ENCODE measurements around the gene SMAD7.

Gene SMAD7

DNA sequence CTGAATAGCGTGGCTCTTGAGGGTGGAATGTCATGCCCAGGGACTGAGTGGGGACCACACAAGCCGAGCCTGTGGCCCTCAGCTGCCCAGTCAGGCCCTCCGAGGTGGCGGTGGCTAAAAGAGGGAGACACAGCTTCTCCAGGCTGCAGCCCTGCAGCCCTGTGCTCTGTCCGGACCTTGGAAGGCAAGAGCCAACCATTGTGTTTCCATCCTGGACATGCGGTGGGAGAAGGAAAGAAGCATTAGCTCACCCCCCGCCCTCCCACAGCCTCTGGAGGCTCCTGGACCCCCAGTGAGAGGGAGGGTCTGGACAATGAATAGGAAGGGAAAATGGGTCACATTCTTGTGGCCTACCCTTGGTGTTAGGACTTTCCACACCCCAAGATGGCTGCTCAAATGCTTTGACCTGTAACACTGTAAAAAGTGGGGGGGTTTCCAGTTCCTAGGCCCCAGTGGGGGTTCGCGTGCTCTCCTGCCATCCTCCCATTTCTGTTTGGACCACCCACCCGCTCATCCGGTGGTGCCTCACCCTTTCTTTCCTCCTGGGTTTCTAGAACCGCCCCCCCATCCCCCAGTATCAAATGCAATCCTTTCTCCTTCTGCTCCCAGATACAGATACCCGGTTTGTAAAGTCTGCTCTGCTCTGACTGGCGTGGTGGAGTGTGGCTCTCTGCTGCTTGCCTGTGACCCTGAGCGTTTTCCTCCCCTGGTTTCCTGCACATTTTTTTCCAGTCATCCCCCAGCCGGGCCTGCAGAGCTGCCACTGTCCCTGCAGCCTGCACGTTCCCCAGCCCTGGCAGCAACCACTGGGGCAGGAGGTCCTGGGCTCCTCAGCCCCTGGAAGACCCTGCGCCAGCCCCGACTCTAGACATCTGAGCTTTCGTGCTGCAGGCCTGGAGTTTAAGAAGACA, 36.3 kb upstream of the SMAD7 start:
- no peak for DNase-seq (ENCODE audit: low read depth)

- DNase-seq (ENCODE audit: low read depth): no peak
Observed at GRCh38 chr18:48985161-48985560, 34.4 kb upstream of the SMAD7 start.

DNA sequence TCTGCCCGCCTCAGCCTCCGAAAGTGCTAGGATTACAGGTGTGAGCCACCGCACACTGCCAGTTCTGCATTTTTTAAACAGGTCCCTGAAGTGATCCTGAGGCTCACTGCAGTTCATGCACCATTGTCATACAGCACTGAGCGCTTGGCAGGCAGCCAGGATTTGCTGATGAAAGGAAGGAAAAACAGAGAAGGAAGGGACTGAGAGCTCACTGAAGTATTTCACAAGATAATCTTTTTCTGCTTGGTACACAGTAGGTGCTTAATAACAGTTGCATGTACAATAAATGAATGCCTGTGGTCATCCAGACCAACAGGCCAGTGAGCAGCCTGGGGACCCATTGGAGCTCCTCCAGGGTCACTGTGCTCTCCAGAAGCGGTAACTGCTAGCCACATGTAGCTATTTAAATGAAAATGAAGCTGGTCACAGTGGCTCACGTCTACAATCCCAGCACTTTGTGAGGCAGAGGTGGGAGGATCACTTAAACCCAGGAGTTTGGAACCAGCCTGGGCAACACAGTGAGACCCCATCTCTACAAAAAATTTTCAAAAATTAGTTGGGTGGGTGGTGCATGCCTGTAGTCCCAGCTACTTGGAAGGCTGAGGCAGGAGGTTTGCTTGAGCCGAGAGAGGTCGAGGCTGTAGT, 33.1 kb upstream of the SMAD7 start:
- DNase-seq (ENCODE audit: low read depth): no peak

DNA sequence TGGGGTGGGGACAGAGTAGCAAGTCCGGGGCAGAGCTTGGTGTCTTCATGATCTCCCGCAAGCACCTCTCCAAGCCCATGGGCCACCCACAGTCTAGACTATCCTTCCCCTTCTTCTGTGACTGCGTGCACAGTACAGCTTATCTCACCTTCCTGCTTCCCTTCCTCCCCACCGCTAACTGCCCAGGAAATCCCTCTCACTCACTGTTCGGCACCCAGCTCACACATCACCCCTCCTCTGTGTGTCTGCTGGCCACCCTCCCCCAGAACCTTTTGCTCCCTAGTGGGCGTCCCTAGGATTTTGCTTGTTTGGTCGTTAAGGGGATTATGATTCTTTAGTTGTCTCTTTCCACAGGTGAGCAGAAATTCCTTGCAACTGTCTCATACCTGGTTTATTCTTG, 31.5 kb upstream of the SMAD7 start:
- DNase-seq (ENCODE audit: low read depth): no peak

DNA sequence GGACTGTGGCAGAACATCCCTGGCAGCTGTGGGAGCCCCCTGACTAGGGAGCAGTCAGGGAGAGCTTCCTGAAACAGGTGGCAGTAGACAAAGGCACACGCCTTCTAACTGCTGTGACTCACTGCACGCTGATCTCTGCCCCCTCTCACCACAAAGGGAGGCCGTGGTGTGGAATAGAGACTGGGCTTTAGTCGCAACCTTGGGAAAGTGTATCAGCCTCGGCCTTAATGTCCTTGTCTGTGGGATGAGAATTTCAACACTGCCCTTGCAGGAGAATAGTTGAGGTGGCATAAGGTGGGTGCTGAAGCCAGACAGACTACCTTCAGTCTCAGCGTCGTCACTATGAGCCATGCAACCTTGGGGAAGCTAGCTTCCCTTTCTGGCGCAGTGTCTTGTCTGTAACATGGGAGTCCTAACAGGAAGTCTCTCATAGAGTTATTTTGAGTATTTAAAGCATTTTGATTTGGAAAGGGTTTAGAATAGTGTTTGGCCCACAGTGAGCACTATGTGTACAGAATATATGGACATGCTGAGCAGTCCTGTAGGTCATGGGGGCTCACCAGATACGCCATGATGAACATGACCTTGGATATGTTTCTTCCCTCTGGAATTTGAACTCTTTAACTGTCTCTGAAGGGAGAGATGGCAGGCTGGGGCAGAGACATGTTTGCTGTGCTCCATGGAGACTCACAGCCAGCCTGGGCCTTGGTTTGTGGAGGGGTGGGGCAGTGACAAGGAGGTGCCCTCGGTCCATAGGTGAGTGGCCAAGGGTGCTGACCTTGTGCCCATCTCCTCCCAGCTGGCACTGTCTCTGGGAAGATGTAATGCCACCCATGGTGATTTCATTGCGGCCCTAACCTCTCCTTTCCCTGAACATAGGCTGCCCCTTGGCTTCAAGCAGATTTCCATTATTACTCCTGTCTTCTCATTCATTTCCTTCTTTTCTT, 29.5 kb upstream of the SMAD7 start:
- DNase-seq (ENCODE audit: low read depth): no peak

GRCh38 chr18:48977914-48978313, 27.1 kb upstream of the SMAD7 start:
- DNase-seq (ENCODE audit: low read depth): no peak

DNA sequence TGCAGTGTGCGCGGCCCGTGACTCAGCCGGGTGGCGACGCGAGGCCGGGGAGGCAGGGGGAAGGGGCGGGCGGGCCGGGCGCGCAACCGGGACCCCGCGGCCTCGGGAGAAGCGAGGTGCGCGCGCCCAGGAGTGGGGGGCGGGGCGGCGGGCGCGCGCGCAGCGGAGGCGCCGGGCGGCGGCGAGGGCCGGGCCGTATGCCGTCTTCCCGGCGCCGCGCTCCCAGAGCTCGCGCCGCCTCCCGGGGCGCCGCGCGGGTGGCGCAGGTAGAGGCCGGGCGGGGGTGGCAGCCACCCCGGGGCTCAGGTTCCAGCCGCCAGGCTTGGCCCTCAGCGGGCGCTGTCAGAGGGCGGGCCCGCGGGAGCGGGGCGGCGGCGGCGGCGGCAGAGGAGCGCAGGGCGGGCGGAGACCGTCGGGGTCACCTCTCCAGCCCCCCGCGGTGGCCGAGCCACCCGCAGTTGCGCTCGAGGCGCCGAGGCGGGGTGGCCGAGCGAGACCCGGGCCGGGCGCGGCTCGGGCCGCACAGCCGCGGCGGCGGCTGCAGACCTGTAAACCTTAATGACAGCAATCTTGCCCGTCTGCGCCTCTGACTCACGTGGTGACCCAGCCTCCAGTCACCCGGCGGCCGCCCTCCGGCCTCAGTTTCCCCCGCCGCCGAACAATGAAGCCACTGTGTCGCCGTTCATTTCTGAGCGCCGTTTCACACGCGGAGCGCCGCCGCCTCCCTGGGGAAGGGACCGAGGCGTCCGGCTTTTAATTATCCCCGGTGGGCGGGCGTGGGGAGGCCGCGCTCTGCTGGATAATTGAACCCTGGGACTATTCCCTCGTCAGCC, 25.3 kb upstream of the SMAD7 start:
- peak; percentile 40 for DNase-seq (ENCODE audit: low read depth)

DNA sequence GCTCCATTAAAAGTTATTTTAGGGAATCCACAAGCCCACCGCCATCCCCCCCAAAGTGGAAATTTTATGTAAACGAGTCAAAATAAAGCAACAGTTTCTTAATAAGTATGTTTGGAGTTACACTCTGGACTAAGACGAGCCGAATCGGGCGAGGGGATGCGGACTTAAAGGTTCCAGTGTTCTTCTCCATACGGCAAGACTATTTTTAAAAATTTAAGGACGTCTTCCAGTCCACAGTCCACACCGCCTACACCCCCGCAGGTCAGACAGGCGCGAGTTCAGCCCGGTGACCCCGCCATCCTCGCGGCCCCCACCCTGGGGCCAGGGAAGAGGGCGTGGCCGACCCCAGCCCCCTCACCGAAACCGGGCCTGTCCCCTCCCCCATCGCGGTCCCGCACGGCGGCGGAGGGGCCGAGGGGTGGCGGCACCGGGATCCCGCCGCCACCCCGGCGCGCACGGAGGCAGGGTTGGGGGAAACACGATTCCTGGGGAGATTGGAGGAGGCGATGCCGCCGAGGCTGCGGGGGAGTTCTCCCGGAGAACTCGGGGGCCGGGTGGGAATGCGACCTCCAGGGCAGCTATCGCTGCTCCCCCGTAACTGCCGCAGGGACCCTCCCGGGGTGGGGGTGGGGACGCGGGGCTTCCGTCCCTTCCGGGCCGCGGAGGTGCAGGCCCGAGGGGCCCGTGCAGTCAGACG, 24.5 kb upstream of the SMAD7 start:
- no peak for DNase-seq (ENCODE audit: low read depth)

DNA sequence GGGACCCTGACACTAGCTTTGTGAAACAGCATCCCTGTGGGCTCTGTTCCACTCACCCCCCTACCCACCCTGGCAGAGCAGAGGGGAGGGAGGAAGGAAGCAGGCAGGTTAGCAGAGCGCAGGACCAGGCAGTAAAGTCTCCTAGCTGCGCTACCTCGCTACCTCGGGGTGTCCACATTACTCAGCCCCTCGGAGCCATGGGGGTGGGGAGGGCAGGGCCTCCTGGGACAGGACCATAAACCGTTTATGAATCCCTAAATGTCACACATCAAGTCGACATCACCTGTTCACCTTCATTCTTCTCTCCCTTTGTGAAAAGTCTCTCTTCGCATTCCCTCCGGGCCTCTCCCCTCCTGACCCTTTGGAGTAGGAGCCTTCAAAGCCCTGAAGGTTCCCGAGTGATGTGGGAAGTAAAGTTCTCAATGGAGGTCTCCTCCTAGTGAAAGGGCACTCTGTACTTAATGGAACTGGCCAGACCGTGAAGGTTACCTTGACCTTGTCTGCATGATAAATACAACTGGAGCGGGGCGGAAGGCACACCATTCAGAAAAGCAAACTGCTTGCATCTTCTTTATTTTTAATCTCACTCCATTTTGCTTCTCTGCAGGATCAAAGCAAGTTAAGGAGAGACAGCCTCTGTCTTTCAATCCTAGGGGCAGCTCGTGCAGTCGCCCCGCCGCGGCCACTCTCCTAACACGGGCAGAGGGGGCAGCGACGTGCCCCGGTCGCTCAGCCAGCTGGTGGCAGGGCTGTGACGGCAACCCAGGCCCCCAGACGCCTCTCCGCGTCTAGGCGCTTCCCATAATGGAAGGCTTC, 23.7 kb upstream of the SMAD7 start:
- no peak for DNase-seq (ENCODE audit: low read depth)

GRCh38 chr18:48973731-48974130, 23.0 kb upstream of the SMAD7 start:
- DNase-seq (ENCODE audit: low read depth): no peak

DNA sequence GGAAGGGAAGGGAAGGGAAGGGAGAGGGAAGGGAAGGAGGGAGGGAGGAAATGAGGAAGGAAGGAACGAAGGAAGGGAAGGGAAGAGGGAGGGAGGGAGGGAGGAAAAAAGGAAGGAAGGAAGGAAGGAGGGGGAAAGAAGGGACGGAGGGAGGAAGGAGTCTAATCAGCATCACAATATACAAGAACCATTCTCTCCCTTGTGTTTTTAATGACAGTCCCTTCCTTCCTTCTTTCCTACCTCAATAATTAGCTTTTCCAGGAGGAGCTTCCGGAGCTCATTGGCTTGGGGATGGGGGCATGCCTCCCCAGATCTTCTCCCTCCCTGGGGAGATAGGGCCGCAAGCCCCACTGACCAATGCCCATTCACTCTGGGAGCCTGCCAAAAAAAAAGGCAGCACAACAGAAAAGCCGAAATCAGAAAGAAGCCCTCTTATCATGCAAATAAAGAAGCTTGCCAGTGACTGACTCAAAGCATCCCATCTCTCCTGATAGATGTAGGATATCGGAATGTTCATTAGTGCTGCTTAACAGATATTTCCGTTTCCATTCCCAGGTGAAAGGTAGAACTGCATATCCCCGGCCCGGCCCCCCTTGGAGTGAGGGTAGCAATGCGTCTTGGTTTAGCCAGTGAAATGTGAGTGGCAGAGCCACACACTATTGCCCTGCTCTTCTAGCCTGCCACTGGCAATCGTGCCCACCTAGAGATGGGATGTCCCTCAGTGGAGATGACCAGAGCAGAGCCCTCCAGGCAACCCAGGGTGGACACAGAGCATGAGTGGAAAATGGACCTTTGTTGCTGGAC, 17.8 kb upstream of the SMAD7 start:
- no peak for DNase-seq (ENCODE audit: low read depth)

- no peak for DNase-seq (ENCODE audit: low read depth)
Observed at GRCh38 chr18:48967545-48967944, 16.8 kb upstream of the SMAD7 start.

- DNase-seq (ENCODE audit: low read depth): no peak
Observed at GRCh38 chr18:48966523-48966922, 15.8 kb upstream of the SMAD7 start.

DNA sequence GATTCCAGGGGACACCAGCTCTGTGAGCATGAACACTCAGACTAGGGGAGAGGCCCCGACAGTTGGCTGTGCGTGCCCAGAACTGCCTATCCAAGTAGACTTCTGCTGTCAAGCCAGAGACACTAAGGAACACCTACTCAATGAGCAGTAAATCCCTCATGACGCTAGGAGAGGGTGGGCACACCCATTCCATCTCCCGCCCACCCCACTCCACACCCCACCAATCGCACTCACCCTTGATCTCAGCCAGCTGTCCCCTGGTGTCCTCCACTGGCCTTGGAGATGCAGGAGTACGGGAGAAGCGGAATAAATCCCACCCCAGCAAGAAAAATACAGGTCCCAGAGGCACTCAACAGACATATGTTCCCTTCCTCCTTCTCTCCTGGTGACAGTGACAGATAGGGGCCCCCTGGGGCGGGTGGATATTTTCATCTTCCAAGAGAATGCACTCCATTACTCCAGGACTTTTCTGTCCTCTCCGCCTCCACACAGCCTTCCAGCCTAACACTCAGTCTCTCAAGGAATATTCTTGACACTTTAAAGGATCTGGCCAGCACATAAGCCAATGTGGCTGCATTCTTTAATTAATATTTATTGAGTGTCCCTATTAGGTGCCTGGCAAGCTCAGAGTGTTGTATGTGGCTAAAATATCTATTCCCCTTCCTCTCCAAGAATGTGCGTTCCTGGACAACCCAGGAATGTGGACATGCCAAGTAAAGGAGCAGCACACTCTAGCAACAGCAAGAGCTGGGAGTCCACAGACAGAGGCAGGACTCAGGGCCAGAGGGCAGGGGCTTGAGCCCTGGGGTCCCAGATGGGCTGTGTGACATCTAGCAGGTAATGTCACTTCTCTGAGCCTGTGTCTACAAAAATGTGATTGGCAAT, 13.1 kb upstream of the SMAD7 start:
- DNase-seq (ENCODE audit: low read depth): no peak

DNA sequence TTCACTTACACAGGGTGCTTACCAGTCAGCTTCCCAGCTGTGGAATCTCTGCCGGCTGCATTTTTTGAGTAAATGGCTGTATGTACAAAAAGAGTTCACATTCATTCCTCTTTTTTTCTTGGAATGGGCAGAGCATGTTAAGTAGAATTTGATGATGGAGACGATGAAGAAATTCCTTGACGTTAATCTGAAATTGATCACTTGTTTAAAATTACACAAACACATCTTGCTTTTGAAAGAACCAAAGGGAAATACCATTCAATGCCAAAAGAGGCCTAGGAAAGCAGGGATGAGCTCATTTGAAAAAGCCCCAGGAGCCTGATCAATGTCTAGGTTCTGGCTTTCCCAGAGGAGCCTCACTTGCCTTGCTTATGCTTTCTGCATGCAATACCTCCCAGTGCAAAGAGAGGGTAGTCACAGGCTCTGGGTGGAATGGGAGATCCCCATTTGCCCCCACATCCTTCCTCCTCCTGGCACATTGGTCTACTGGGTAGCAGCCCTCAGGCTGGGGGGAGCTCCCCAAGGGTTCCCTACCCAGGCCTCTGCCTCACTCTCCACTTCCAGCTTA, 12.3 kb upstream of the SMAD7 start:
- peak; percentile 82 for DNase-seq (ENCODE audit: low read depth)

DNA sequence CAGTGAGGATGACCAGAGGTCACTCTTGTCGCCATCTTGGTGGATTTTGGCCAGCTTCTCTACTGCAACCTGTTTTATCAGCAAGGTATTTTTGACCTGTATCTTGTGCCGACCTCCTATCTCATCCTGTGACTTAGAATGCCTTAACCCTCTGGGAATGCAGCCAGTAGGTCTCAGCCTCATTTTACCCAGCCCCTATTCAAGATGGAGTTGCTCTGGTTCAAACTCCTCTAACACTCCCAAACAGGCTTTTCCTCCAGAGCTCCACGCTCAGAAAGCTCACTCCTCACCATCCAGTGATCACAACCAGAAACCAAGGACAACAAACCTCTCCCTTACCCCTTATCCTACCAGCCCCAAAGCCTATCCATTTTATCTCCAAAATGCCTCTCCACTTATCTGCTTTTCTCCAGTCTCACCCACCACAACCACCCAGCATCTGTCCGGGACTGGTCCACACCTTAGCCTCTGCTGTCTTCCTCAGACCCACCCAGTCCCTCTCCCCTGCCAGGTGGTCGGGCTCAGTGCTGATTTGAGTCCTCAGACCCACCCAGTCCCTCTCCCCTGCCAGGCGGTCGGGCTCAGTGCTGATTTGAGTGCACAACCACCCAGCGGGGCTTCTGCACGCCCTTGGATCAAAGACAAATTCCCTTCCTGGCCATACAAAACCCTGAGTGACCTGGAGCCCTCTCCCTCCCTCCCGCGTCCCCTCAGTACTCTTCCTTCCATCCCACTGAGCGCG, 11.7 kb upstream of the SMAD7 start:
- no peak for DNase-seq (ENCODE audit: low read depth)

DNA sequence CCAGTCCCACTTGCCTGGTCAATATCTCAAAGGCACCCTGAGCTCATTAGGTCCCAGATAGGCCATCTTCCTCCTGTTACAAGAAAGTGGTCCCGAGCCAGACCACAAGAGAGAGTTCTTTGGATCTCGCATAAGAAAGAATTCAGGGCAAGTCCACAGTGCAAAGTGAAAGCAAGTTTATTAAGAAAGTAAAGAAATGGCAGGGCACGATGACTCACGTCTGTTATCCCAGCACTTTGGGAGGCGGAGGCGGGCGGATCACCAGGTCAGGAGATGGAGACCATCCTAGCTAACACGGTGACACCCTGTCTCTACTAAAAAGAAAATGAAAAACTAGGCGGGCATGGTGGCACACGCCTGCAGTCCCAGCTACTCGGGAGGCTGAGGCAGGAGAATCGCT, 10.8 kb upstream of the SMAD7 start:
- DNase-seq (ENCODE audit: low read depth): no peak

Measured in fibroblast of gingiva (primary cell).